Choroid plexus epithelial cell (primary cell): ENCODE results near the gene ARL15.

Source experiments
- DNase-seq: peaks from one replicate; pipeline ENCODE4 v3.0.0-alpha.2; 2010; ENCODE audit warnings: low read depth
- H3K4me3 ChIP-seq: 2 replicates; pipeline ENCODE4 v1.5.1; 2011; ENCODE audit warnings: low read depth, mild to moderate bottlenecking, control low read depth, low read length, moderate library complexity
- TF ChIP-seq, protein P1 (sequence below): conservative IDR thresholded peaks from 2 replicates; pipeline ENCODE4 v1.5.1; 2011; ENCODE audit warnings: low read depth, mild to moderate bottlenecking, control low read depth, inconsistent platforms, low read length, moderate library complexity

ARL15 gene

DNA sequence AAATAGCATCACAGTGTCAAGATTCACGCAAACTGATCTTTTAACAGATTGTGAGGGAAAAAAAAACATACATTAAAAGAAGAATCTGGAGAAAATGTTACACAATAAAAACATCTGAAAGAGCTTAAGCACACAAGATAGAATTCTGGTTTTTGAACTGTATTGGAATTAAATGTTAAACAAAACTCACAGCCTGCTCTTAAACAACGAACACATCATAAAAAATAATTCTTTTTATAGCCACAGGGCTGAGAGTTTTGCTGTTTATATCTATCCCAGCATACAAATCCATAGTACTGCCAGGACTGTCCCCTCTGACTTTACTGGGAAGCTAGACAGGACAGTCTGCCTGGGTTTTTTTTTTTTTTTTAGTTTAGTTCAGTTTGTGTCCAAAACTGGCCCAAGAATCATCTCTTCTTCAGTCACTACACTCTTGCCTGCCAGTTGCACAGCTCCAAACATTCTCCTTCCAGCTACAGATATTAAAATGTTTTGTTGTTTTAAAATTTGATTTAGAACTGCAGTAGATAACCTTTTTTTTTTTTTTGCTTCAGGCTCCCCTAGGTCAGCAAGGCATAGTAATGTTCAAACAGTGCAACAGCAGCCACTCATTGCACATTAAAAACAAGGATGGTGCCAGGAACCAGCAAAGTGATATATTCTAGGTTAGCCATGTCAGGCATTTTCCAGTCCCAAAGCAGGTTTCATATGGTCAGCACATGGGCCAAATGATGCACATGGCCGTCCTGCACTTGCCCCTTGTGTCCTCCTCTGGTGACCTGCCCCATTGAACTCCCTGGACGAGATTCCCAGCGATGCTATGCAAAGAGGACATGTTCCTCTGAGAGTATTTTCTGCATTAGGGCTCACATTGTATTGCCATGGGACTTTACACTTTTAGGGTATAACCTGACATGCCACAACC is 173.6 kb downstream of the ARL15 start:
- no peak for DNase-seq
- TF ChIP-seq, protein P1, sequence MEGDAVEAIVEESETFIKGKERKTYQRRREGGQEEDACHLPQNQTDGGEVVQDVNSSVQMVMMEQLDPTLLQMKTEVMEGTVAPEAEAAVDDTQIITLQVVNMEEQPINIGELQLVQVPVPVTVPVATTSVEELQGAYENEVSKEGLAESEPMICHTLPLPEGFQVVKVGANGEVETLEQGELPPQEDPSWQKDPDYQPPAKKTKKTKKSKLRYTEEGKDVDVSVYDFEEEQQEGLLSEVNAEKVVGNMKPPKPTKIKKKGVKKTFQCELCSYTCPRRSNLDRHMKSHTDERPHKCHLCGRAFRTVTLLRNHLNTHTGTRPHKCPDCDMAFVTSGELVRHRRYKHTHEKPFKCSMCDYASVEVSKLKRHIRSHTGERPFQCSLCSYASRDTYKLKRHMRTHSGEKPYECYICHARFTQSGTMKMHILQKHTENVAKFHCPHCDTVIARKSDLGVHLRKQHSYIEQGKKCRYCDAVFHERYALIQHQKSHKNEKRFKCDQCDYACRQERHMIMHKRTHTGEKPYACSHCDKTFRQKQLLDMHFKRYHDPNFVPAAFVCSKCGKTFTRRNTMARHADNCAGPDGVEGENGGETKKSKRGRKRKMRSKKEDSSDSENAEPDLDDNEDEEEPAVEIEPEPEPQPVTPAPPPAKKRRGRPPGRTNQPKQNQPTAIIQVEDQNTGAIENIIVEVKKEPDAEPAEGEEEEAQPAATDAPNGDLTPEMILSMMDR: no peak
- H3K4me3 ChIP-seq: no peak overlapping the region

- peak; percentile 46 for DNase-seq
- no peak overlapping the region for H3K4me3 ChIP-seq
- TF ChIP-seq, protein P1: no peak
Measured at GRCh38 chr5:54135042-54135441, 175.3 kb downstream of the ARL15 start.

DNA sequence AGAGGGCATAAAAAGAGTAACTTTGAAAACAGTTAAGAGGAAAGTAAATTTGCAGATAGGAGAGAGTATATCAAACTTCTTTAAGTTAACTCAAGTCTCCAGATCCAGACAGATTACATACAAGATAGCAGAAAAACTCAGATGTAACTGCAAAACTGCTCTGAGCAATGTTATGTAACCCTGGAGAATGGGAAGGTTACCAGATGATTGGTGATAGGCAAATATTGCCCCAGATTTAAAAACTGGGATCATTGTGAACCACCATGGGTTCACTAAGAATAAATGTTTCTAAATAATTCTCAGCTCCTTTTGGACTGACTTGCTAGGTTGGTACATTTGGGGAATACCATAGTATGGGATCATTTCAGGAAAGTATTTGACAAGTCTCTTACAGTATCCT is 176.5 kb downstream of the ARL15 start:
- TF ChIP-seq, protein P1: no peak
- no peak for DNase-seq
- H3K4me3 ChIP-seq: no peak overlapping the region

DNA sequence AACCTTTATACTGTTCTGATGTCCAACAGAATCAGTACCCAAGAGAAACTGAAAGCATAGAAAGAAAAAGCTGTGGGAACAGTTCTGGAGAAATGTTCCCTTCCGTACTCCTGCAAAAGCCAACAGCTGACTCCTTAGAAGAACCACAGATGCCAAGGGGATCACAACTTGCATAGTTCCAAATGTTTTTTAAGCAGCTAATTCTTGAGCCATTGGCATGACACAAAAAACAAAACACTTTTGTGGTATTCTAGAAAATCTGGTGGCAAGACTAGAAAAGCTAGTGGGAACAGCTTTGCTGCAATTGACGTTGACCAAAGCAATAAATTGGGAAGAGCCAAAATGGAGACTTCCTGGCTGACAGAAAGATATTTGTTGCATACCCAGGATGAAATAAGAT is 189.9 kb downstream of the ARL15 start:
- TF ChIP-seq, protein P1: no peak
- H3K4me3 ChIP-seq: no peak overlapping the region
- no peak for DNase-seq

DNA sequence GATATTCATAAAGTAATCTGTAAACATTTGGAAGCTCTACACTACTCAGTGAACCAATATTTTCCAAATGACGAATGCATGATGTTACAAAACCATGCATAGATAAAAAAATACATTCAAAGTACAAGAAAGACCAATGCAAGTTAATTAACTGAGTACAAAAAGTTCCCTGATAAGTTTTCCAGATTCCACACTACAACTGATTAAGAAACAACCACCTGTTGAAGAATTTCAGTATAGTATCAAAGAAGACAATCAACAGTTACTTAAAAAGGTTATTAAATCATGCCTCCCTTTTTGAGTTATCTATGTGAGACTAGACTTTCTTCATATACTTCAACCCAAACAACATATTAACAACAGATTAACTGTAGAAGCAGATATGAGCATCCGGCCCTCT is 192.4 kb downstream of the ARL15 start:
- no peak overlapping the region for H3K4me3 ChIP-seq
- no peak for DNase-seq
- TF ChIP-seq, protein P1: no peak

- no peak for DNase-seq
- TF ChIP-seq, protein P1: no peak
- H3K4me3 ChIP-seq: no peak overlapping the region
Measured at GRCh38 chr5:54115735-54116403, 194.5 kb downstream of the ARL15 start.
